Measurements from ENCODE around the gene ARL5B.

The ARL5B gene

DNA sequence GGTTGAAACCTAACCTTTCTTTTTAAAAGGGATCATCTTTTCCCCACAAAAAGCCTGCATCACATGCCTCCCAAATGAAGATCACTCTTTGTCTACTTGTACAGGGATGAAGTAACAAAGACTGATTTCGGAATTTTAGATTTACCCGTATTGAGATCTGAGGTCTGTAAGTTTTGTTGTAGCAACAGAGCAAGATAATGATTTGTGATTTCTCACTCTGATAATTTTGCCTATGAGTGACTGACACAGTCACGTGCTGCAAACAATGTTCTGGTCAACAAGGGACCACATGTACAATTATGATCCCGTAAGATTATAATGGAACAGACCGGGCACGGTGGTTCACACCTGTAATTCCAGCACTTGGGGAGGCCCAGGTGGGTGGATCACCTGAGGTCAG lies 31.3 kb downstream of the ARL5B start (continued):
- TF ChIP-seq, protein P1, sequence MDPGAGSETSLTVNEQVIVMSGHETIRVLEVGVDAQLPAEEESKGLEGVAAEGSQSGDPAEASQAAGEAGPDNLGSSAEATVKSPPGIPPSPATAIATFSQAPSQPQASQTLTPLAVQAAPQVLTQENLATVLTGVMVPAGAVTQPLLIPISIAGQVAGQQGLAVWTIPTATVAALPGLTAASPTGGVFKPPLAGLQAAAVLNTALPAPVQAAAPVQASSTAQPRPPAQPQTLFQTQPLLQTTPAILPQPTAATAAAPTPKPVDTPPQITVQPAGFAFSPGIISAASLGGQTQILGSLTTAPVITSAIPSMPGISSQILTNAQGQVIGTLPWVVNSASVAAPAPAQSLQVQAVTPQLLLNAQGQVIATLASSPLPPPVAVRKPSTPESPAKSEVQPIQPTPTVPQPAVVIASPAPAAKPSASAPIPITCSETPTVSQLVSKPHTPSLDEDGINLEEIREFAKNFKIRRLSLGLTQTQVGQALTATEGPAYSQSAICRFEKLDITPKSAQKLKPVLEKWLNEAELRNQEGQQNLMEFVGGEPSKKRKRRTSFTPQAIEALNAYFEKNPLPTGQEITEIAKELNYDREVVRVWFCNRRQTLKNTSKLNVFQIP (CRISPR knock-in tag; IDR thresholded peaks at IDR 0.05; ENCODE audit: borderline replicate concordance, low read depth), result no peak
- TF ChIP-seq ZNF565 (CRISPR knock-in tag; conservative IDR thresholded peaks at IDR 0.05; ENCODE audit: low read depth), result no peak
- TF ChIP-seq ZC3H10 (CRISPR knock-in tag; IDR thresholded peaks at IDR 0.05), result no peak
- TF ChIP-seq, protein P2, sequence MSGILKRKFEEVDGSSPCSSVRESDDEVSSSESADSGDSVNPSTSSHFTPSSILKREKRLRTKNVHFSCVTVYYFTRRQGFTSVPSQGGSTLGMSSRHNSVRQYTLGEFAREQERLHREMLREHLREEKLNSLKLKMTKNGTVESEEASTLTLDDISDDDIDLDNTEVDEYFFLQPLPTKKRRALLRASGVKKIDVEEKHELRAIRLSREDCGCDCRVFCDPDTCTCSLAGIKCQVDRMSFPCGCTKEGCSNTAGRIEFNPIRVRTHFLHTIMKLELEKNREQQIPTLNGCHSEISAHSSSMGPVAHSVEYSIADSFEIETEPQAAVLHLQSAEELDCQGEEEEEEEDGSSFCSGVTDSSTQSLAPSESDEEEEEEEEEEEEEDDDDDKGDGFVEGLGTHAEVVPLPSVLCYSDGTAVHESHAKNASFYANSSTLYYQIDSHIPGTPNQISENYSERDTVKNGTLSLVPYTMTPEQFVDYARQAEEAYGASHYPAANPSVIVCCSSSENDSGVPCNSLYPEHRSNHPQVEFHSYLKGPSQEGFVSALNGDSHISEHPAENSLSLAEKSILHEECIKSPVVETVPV (CRISPR knock-in tag; IDR thresholded peaks at IDR 0.05), result no peak
- no peak for TF ChIP-seq ARNTL (CRISPR knock-in tag; IDR thresholded peaks at IDR 0.05; ENCODE audit: borderline replicate concordance, low read depth)

DNA sequence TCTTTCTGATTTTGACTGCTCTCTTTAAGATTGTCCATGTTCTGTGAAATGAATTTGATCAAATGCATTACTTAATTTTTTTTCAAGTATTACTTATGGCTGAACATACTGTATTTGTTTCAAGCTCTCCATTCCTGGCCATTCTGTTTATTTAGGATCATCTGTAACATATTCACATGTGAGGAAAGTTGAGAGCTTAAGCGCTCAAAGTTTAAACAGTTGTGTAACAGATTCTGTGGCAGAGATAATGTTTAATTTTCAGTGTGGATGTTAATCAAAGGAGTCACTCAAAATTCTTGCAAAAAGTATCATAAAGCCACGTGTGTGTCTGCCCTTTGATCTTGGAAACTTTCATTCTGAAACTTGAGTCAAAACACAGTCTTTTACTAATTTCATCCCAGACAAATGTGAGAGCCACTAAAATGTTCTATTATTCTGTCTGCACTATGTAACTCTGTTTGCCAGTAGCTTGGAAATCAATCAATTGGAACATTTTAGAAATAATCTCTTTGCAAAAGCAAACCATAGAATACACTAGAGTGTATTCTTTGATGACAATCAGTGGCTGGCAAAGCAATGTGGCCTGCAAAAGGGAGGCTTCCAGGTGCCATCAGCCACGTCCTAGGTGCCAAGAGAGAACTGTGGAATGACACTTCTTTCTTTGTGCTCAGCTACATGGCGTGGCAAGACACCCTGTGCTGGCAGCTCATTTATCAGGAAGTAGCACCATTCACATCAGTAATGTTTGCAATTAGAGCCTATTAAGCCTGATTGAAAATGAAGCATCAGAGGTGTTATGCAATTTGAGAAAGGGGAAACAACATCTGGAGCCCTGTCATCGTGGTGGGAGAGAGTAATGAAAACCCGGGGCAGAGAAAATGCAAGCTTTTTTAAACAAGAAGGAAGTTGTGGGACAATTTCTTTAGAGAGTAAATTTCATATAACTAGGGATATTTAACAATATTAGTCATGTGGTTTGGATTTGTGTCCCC lies 40.9 kb downstream of the ARL5B start:
- no peak for ATAC-seq
- TF ChIP-seq, protein P3, sequence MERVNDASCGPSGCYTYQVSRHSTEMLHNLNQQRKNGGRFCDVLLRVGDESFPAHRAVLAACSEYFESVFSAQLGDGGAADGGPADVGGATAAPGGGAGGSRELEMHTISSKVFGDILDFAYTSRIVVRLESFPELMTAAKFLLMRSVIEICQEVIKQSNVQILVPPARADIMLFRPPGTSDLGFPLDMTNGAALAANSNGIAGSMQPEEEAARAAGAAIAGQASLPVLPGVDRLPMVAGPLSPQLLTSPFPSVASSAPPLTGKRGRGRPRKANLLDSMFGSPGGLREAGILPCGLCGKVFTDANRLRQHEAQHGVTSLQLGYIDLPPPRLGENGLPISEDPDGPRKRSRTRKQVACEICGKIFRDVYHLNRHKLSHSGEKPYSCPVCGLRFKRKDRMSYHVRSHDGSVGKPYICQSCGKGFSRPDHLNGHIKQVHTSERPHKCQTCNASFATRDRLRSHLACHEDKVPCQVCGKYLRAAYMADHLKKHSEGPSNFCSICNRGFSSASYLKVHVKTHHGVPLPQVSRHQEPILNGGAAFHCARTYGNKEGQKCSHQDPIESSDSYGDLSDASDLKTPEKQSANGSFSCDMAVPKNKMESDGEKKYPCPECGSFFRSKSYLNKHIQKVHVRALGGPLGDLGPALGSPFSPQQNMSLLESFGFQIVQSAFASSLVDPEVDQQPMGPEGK (CRISPR knock-in tag; IDR thresholded peaks at IDR 0.05; ENCODE audit: borderline replicate concordance), result no peak
- no peak for TF ChIP-seq TOX (CRISPR knock-in tag; IDR thresholded peaks at IDR 0.05; ENCODE audit: borderline replicate concordance)
- TF ChIP-seq ZNF70 (CRISPR knock-in tag; IDR thresholded peaks at IDR 0.05), result no peak
- TF ChIP-seq ARNTL (CRISPR knock-in tag; IDR thresholded peaks at IDR 0.05; ENCODE audit: borderline replicate concordance, low read depth), result no peak
- no peak for TF ChIP-seq ISL1 (CRISPR knock-in tag; IDR thresholded peaks at IDR 0.05)
- no peak for TF ChIP-seq ZC3H10 (CRISPR knock-in tag; IDR thresholded peaks at IDR 0.05)
- TF ChIP-seq, protein P4, sequence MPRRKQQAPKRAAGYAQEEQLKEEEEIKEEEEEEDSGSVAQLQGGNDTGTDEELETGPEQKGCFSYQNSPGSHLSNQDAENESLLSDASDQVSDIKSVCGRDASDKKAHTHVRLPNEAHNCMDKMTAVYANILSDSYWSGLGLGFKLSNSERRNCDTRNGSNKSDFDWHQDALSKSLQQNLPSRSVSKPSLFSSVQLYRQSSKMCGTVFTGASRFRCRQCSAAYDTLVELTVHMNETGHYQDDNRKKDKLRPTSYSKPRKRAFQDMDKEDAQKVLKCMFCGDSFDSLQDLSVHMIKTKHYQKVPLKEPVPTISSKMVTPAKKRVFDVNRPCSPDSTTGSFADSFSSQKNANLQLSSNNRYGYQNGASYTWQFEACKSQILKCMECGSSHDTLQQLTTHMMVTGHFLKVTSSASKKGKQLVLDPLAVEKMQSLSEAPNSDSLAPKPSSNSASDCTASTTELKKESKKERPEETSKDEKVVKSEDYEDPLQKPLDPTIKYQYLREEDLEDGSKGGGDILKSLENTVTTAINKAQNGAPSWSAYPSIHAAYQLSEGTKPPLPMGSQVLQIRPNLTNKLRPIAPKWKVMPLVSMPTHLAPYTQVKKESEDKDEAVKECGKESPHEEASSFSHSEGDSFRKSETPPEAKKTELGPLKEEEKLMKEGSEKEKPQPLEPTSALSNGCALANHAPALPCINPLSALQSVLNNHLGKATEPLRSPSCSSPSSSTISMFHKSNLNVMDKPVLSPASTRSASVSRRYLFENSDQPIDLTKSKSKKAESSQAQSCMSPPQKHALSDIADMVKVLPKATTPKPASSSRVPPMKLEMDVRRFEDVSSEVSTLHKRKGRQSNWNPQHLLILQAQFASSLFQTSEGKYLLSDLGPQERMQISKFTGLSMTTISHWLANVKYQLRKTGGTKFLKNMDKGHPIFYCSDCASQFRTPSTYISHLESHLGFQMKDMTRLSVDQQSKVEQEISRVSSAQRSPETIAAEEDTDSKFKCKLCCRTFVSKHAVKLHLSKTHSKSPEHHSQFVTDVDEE (CRISPR knock-in tag; IDR thresholded peaks at IDR 0.05), result no peak
- no peak for TF ChIP-seq OSR1 (CRISPR knock-in tag; IDR thresholded peaks at IDR 0.05)
- TF ChIP-seq, protein P2 (CRISPR knock-in tag; IDR thresholded peaks at IDR 0.05), result no peak
- TF ChIP-seq TCF4 (CRISPR knock-in tag; IDR thresholded peaks at IDR 0.05; ENCODE audit: borderline replicate concordance), result no peak
- TF ChIP-seq, protein P5, sequence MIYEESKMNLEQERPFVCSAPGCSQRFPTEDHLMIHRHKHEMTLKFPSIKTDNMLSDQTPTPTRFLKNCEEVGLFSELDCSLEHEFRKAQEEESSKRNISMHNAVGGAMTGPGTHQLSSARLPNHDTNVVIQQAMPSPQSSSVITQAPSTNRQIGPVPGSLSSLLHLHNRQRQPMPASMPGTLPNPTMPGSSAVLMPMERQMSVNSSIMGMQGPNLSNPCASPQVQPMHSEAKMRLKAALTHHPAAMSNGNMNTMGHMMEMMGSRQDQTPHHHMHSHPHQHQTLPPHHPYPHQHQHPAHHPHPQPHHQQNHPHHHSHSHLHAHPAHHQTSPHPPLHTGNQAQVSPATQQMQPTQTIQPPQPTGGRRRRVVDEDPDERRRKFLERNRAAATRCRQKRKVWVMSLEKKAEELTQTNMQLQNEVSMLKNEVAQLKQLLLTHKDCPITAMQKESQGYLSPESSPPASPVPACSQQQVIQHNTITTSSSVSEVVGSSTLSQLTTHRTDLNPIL (CRISPR knock-in tag; IDR thresholded peaks at IDR 0.05; ENCODE audit: low read depth), result no peak

DNA sequence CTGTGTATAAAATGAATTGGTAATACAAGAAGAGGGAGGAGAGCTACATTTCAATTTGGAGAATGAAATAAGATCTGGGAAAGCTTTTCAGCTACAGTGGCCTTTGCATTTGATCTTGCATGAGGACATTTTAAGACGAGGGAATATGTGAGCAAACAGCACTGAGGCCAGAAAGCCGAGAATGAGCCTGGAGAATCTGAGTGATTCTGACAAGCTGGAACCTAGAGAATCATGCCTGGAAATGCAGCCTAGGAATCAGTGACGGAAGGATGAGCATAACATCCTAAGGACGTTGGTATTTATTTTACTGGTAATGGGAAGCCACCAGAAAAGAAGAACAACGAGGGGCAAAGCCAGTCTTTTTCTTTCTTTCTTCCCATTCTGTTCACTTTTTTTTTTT lies 44.3 kb downstream of the ARL5B start:
- TF ChIP-seq GLIS3 (CRISPR knock-in tag; IDR thresholded peaks at IDR 0.05), result no peak
- TF ChIP-seq, protein P2 (CRISPR knock-in tag; IDR thresholded peaks at IDR 0.05), result no peak
- no peak for TF ChIP-seq PPARA (CRISPR knock-in tag; IDR thresholded peaks at IDR 0.05; ENCODE audit: borderline replicate concordance)
- TF ChIP-seq ZC3H10 (CRISPR knock-in tag; IDR thresholded peaks at IDR 0.05), result no peak
- no peak for TF ChIP-seq OSR1 (CRISPR knock-in tag; IDR thresholded peaks at IDR 0.05)
- no peak for ATAC-seq

Data from SK-N-SH treated with all-trans-retinoic acid at 6 μM for 48 hours (cell line).